Measurements from ENCODE around the gene MAJIN.

The MAJIN gene

DNA sequence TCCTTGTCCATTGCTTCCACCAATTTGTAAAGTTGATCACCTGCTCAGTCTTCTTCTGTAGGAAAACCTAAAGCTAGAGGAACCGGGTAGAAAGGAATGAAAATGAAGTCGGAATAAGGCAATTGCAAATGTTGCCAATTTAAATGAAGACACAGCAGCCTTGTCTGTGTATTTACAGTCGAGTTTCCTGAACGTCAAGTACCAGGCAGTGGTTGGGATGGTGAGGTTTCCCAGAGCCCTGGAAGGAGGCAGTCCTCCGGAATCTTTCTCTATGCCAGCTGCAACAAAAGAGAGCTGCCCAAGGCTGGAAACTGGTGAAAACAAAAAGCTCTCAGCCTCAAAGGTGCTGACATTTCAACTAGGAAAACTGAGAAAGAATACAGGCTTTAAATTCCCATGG is 17.7 kb downstream of the MAJIN start:
- Histone ChIP-seq H3K4me1 (ENCODE audit: control insufficient read depth in 1 of 2, insufficient read depth in 2 of 2, low read length in 2 of 2) (no peaks in the 10 kb centered on the region), H3K4me3 (ENCODE audit: low read depth in 1 of 2, low read length in 2 of 2) (no peak overlapping the region), H3K9me3 (ENCODE audit: control insufficient read depth in 1 of 2, low read length in 2 of 2) (no peaks in the 10 kb centered on the region), H3K27me3 (ENCODE audit: low read depth, low read length) (no peaks in the 10 kb centered on the region), H3K36me3 (ENCODE audit: control insufficient read depth in 1 of 2, insufficient read depth in 2 of 2, low read length in 2 of 2) (no peaks in the 10 kb centered on the region), H3K27ac (ENCODE audit: low read length) (no peak overlapping the region)

DNA sequence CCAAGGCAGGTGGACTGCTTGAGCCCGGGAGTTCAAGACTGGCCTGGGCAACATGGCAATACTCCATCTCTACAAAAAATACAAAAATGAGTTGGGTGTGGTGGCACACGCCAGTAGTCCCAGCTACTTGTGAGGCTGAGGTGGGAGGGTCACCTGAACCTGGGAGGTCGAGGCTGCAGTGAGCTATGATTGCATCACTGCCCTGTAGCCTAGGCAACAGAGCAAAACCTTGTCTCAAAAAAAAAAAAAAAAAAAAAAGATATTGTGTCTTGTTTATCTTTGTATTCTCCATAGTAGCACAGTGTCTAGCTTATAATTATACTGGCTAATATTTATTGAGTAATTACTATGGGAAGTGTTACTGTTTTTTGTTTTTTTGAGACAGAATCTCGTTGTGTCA is 20.4 kb downstream of the MAJIN start:
- H3K27me3 ChIP-seq (ENCODE audit: low read depth, low read length): no peaks in the 10 kb centered on the region
- H3K36me3 ChIP-seq (ENCODE audit: control insufficient read depth in 1 of 2, insufficient read depth in 2 of 2, low read length in 2 of 2): no peaks in the 10 kb centered on the region
- no peak overlapping the region for H3K27ac ChIP-seq (ENCODE audit: low read length)

DNA sequence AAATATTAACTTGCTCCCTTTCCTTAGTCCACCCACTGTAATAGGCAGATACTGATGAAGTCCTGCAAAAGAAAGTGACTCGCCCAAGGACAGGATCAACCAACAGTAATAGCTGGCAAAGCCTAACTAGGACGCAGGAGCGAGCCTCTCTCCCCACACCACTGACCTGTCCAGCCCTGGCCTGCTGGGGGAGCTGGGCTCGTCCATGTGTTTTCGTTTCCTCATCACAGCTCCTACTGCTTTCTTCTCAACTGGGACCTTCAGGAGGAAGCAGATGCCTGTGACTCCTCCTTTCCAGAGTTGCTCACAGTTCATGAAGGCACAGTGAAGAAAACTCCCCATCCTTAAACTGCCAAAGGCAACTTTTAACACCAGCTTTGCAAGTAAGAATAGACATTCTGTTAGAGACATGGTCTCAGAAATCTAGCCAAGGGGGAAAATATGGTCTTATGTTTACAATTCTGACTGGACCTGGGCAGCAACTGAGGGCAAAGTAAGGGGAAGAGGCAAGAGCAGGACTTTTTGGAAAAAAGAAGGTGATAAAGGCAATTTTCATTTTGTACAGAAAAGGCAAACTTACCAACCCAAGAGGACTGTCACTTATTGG is 24.6 kb downstream of the MAJIN start:
- no peaks in the 10 kb centered on the region for H3K4me1 ChIP-seq (ENCODE audit: control insufficient read depth in 1 of 2, insufficient read depth in 2 of 2, low read length in 2 of 2)
- no peaks in the 10 kb centered on the region for H3K36me3 ChIP-seq (ENCODE audit: control insufficient read depth in 1 of 2, insufficient read depth in 2 of 2, low read length in 2 of 2)
- H3K9me3 ChIP-seq (ENCODE audit: control insufficient read depth in 1 of 2, low read length in 2 of 2): no peaks in the 10 kb centered on the region
- H3K4me3 ChIP-seq (ENCODE audit: low read depth in 1 of 2, low read length in 2 of 2): no peak overlapping the region
- no peaks in the 10 kb centered on the region for H3K27me3 ChIP-seq (ENCODE audit: low read depth, low read length)
- no peak overlapping the region for H3K27ac ChIP-seq (ENCODE audit: low read length)

More for the DNA sequence above, 20.4 kb downstream of the MAJIN start:
- Histone ChIP-seq H3K4me3 (ENCODE audit: low read depth in 1 of 2, low read length in 2 of 2) (no peak overlapping the region), H3K9me3 (ENCODE audit: control insufficient read depth in 1 of 2, low read length in 2 of 2) (no peaks in the 10 kb centered on the region), H3K4me1 (ENCODE audit: control insufficient read depth in 1 of 2, insufficient read depth in 2 of 2, low read length in 2 of 2) (no peaks in the 10 kb centered on the region)

DNA sequence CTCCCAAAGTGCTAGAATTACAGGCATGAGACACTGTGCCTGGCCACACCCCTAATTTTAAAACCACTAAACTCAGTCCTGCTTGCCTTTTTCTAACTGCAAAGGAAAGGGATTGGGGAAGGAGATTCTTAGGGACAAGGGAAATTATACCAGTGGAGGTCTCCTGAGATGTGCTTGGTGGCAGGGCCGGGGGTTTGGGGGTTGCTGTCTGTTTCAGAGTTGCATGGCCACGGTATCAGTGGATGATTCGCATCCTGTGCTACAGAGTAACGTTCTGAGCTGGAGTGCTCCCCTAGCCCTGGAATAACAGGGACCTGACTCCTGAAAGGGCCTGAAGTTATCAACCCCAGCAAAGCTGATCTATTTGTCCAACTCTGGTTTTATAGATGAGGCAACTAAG is 35.4 kb downstream of the MAJIN start:
- H3K4me3 ChIP-seq (ENCODE audit: low read depth in 1 of 2, low read length in 2 of 2): no peak overlapping the region
- no peaks in the 10 kb centered on the region for H3K4me1 ChIP-seq (ENCODE audit: control insufficient read depth in 1 of 2, insufficient read depth in 2 of 2, low read length in 2 of 2)
- H3K27ac ChIP-seq (ENCODE audit: low read length): no peak overlapping the region
- H3K9me3 ChIP-seq (ENCODE audit: control insufficient read depth in 1 of 2, low read length in 2 of 2): no peaks in the 10 kb centered on the region
- peaks cover 16 to 30% of the 10 kb centered on the region in 2 donors for H3K36me3 ChIP-seq (ENCODE audit: control insufficient read depth in 1 of 2, insufficient read depth in 2 of 2, low read length in 2 of 2)
- no peaks in the 10 kb centered on the region for H3K27me3 ChIP-seq (ENCODE audit: low read depth, low read length)

DNA sequence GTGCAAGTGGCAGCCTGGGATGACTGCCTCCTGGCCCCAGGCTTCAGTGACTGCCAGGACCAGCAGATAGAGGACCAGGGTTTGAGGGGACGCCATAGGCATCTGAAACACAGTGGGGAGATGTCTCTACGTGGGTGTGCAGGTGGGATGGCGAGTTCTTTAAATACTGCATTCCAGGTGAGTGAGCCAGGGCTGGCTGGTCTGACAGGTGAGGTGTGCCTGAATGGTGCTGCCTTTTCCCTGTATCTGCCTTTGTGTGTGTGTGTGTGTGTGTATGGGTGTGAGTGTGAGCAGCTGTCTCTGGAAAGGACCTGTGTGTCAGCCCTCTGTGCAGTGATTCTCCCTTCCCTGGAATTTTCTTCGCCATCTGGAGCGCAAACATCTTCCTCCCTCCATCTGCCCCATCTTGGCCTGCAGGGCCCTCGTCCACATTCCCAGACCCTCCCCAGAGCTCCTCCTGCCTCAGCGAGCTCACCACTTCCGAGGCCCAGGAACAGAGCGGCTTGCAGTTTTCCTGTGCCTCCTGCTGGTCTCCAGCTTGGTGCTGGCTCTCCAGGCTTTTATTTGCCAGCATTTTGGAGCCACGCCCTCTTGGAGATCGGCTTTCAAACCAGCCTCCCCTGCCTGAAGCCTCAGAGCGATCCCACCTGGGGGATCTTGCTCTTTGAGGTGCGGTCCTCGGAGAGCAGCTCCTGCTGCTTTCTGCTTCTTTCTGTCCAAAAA is 36.4 kb downstream of the MAJIN start, which contains the start of gene GPHA2:
TSS of gene GPHA2 (minus strand) at position 535 of the 723 bp plus-strand sequence. CDS start at position 102, 433 bp downstream.
- Histone ChIP-seq H3K27ac (ENCODE audit: low read length) (no peak within 1 kb of the TSS), H3K4me1 (ENCODE audit: control insufficient read depth in 1 of 2, insufficient read depth in 2 of 2, low read length in 2 of 2) (no peaks in the 10 kb centered on the region), H3K9me3 (ENCODE audit: control insufficient read depth in 1 of 2, low read length in 2 of 2) (no peaks in the 10 kb centered on the region), H3K4me3 (ENCODE audit: low read depth in 1 of 2, low read length in 2 of 2) (no peak within 1 kb of the TSS), H3K27me3 (ENCODE audit: low read depth, low read length) (no peaks in the 10 kb centered on the region), H3K36me3 (ENCODE audit: control insufficient read depth in 1 of 2, insufficient read depth in 2 of 2, low read length in 2 of 2) (peaks cover 26 to 40% of the 10 kb centered on the region in 2 donors)

DNA sequence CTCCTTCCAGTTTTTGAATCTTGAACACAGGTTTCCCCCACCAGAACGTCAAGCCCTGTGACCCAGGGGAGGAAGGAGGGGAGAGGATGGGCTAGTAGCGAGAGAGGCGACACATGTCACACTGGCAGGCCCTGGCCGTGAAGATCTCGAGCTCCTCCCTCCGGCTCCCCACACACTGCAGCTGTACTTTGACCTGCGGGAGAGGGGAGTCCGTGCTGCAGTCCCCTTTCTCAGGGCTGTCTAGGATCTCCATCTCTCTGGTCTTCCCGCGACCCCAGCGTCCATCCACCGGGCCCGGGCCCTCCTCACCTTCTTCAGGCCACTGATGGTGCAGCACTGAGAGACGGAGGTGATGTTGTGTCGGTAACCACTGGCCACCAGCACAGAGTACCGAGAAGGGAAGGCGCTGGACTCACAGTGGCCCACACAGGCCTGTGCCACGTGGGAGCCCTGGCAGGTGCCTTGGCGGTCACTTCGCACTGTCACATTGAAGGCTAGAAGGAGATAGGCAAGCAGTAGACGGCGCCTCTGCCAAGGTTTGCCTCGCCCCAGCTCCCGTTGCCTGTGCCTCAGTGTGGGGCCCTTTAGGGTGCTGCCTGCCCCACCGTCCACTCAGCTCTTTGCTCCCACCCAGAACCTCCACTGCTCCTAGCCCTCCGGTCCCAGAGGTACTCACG is 37.1 kb downstream of the MAJIN start:
- no peaks in the 10 kb centered on the region for H3K27me3 ChIP-seq (ENCODE audit: low read depth, low read length)
- H3K4me3 ChIP-seq (ENCODE audit: low read depth in 1 of 2, low read length in 2 of 2): no peak overlapping the region
- peaks cover 33 to 47% of the 10 kb centered on the region in 2 donors for H3K36me3 ChIP-seq (ENCODE audit: control insufficient read depth in 1 of 2, insufficient read depth in 2 of 2, low read length in 2 of 2)
- H3K4me1 ChIP-seq (ENCODE audit: control insufficient read depth in 1 of 2, insufficient read depth in 2 of 2, low read length in 2 of 2): no peaks in the 10 kb centered on the region
- H3K27ac ChIP-seq (ENCODE audit: low read length): no peak overlapping the region
- H3K9me3 ChIP-seq (ENCODE audit: control insufficient read depth in 1 of 2, low read length in 2 of 2): no peaks in the 10 kb centered on the region

DNA sequence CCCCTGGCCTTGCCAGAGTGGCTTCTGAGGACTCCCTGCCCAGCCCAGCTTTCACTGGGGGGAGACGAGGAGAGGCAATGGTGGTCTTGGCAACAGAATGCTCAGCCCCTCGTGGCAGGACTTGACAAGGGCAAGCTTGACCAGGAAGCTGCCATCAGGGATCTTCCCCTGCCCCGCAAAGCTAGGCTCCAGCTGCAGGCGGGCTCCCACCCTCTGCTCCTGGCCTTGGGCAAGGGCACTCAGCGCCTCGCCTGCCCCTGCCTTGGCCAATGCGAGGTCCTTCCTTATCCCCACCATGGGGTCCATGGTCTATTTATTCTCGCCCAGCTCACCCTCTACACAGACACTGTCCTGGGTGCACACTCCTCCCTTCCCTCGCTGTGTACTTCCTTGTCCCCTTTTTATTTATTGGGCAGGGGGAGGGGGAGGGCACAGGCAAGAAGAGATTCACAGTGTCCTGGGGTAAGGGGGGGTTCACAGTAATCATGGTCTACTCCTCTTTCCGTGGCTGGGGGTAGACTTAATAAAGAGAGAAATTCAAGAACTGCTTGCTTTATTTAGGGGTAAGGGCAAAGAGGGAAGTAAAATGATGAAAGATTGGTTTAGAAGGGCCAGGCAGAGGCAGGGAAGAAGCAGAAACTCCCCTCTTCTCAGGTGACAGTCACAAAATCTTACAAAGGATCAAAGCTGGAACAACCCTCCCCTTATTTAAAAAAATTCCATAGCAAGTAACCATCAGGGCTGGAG is 37.8 kb downstream of the MAJIN start:
- Histone ChIP-seq H3K27me3 (ENCODE audit: low read depth, low read length) (no peaks in the 10 kb centered on the region), H3K4me1 (ENCODE audit: control insufficient read depth in 1 of 2, insufficient read depth in 2 of 2, low read length in 2 of 2) (no peaks in the 10 kb centered on the region), H3K27ac (ENCODE audit: low read length) (no peak overlapping the region), H3K9me3 (ENCODE audit: control insufficient read depth in 1 of 2, low read length in 2 of 2) (no peaks in the 10 kb centered on the region), H3K36me3 (ENCODE audit: control insufficient read depth in 1 of 2, insufficient read depth in 2 of 2, low read length in 2 of 2) (peaks cover 38 to 54% of the 10 kb centered on the region in 2 donors), H3K4me3 (ENCODE audit: low read depth in 1 of 2, low read length in 2 of 2) (no peak overlapping the region)

DNA sequence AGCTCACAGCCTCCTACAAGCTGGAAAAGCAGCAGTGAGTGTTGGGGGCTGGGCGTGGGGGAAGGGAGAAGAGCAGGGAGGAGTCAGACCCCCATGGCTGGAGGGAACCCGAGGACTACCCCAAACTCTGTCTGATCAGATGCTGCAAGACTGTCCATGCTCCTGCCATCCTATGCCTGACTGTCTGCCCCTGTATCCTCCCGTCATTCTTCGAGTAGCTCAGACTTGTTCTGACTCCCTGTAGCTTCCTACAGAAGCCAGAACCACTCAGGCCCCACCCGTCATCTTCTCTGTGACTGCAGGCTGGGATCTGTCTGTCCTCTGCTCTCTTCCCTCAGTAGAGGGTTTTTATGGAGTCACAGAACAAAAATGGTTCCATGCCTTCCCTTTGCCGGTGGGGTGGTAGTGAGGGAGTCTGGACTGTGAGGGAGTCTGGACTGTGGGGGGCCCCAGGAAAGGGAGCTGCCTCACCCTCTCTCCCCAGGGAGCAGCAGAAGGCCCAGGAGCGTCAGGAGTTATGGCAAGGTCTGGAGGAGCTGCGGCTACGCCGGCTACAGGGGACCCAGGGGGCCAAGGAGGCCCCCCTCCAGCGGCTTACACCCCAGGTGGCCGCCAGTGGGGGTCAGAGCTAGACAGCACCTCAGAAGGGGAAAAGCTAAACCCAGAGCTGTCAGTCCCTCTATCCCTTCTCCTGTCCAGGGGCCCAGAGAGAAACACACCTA is 38.5 kb downstream of the MAJIN start:
- Histone ChIP-seq H3K27me3 (ENCODE audit: low read depth, low read length) (no peaks in the 10 kb centered on the region), H3K36me3 (ENCODE audit: control insufficient read depth in 1 of 2, insufficient read depth in 2 of 2, low read length in 2 of 2) (peaks cover 40 to 60% of the 10 kb centered on the region in 2 donors), H3K4me3 (ENCODE audit: low read depth in 1 of 2, low read length in 2 of 2) (no peak overlapping the region), H3K4me1 (ENCODE audit: control insufficient read depth in 1 of 2, insufficient read depth in 2 of 2, low read length in 2 of 2) (no peaks in the 10 kb centered on the region), H3K9me3 (ENCODE audit: control insufficient read depth in 1 of 2, low read length in 2 of 2) (no peaks in the 10 kb centered on the region), H3K27ac (ENCODE audit: low read length) (no peak overlapping the region)

DNA sequence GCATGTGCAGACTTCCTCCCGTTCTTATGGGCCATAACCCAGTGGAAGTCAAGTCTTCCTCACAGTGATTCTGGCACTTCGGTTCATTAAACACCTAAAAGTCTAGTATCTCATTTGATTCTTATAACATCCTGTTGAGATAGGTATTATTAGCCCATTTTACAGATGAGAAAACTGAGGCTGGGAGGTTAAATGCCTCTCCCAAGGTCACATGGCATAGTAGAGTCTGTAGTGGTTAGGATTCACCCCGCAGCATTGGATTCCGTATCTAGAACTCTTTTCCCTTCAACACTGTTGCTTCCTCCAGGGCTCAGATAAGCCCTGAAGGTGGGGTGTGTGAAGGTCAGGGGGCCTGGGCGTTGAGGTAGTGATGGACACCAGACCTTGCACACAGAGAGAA is 39.6 kb downstream of the MAJIN start:
- Histone ChIP-seq H3K4me3 (ENCODE audit: low read depth in 1 of 2, low read length in 2 of 2) (no peak overlapping the region), H3K36me3 (ENCODE audit: control insufficient read depth in 1 of 2, insufficient read depth in 2 of 2, low read length in 2 of 2) (peaks cover 40 to 68% of the 10 kb centered on the region in 2 donors)

DNA sequence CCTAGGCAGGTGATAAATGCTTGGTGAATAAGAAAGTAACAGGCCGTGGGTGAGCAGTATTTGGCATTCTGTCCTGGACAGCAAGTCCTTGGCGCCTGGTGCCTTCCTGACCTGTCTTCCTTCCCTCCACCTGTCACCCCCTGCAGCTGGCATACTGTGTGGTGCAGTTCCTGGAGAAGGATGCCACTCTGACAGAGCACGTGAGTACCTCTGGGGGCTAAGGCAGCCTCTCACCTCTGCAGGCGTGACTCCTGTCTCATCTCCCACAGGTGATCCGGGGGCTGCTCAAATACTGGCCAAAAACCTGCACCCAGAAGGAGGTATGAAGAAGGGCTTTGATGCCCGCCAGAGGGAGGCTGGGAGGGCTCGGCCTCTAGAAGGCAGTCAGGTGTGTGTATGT is 40.6 kb downstream of the MAJIN start:
- H3K4me3 ChIP-seq (ENCODE audit: low read depth in 1 of 2, low read length in 2 of 2): no peak overlapping the region
- H3K27ac ChIP-seq (ENCODE audit: low read length): no peak overlapping the region
- H3K27me3 ChIP-seq (ENCODE audit: low read depth, low read length): no peaks in the 10 kb centered on the region
- no peaks in the 10 kb centered on the region for H3K9me3 ChIP-seq (ENCODE audit: control insufficient read depth in 1 of 2, low read length in 2 of 2)
- H3K4me1 ChIP-seq (ENCODE audit: control insufficient read depth in 1 of 2, insufficient read depth in 2 of 2, low read length in 2 of 2): no peaks in the 10 kb centered on the region
- H3K36me3 ChIP-seq (ENCODE audit: control insufficient read depth in 1 of 2, insufficient read depth in 2 of 2, low read length in 2 of 2): peaks cover 40 to 74% of the 10 kb centered on the region in 2 donors

More for the DNA sequence above, 39.6 kb downstream of the MAJIN start:
- no peak overlapping the region for H3K27ac ChIP-seq (ENCODE audit: low read length)
- H3K27me3 ChIP-seq (ENCODE audit: low read depth, low read length): no peaks in the 10 kb centered on the region
- no peaks in the 10 kb centered on the region for H3K9me3 ChIP-seq (ENCODE audit: control insufficient read depth in 1 of 2, low read length in 2 of 2)
- no peaks in the 10 kb centered on the region for H3K4me1 ChIP-seq (ENCODE audit: control insufficient read depth in 1 of 2, insufficient read depth in 2 of 2, low read length in 2 of 2)
